ENCODE measurements around the gene RNASE3.
A peak's percentile ranks its signal among the peaks of the same experiment; 100 is the strongest.
"Not testable (repeated sequence)": the region's sequence is repeated elsewhere in the genome, so short reads cannot be mapped to it uniquely, and the experiment has no call there.

Gene RNASE3

GRCh38 chr14:20919038-20919756, 28.0 kb downstream of the RNASE3 start:
- not testable (repeated sequence) for H3K36me3 ChIP-seq (ENCODE audit: insufficient read depth, low read depth, low read length); H3K9ac ChIP-seq (ENCODE audit: low read depth, low read length); H3K9me3 ChIP-seq (ENCODE audit: insufficient read depth, low read depth, low read length); H3K27ac ChIP-seq (ENCODE audit: low read length); H3K4me1 ChIP-seq (ENCODE audit: insufficient read depth, low read length); H3K4me3 ChIP-seq (ENCODE audit: low read length)
- peaks cover 15% of the 10 kb centered on the region; the same call in 1 of the 2 replicates for H3K27me3 ChIP-seq (ENCODE audit: insufficient read depth, low read length)

GRCh38 chr14:20923766-20924297, 32.6 kb downstream of the RNASE3 start:
- not testable (repeated sequence) for H3K4me3 ChIP-seq (ENCODE audit: low read length); H3K9me3 ChIP-seq (ENCODE audit: insufficient read depth, low read depth, low read length); H3K9ac ChIP-seq (ENCODE audit: low read depth, low read length); H3K27ac ChIP-seq (ENCODE audit: low read length); H3K4me1 ChIP-seq (ENCODE audit: insufficient read depth, low read length); H3K36me3 ChIP-seq (ENCODE audit: insufficient read depth, low read depth, low read length)
- H3K27me3 ChIP-seq (ENCODE audit: insufficient read depth, low read length): peaks cover 15% of the 10 kb centered on the region; the same call in 1 of the 2 replicates

- no peaks in the 10 kb centered on the region for H3K4me1 ChIP-seq (ENCODE audit: insufficient read depth, low read length)
- H3K4me3 ChIP-seq (ENCODE audit: low read length): peak overlapping the region; percentile 34; the same call in 1 of the 2 replicates
- H3K36me3 ChIP-seq (ENCODE audit: insufficient read depth, low read depth, low read length): no peaks in the 10 kb centered on the region
- no peak overlapping the region for H3K27ac ChIP-seq (ENCODE audit: low read length)
- H3K9me3 ChIP-seq (ENCODE audit: insufficient read depth, low read depth, low read length): no peaks in the 10 kb centered on the region
- no peak overlapping the region for H3K9ac ChIP-seq (ENCODE audit: low read depth, low read length)
- H3K27me3 ChIP-seq (ENCODE audit: insufficient read depth, low read length): peaks cover 6% of the 10 kb centered on the region; the same call in 1 of the 2 replicates
These were observed 43.1 kb downstream of the RNASE3 start for GRCh38 chr14:20934148-20934762.

- no peaks in the 10 kb centered on the region for H3K9me3 ChIP-seq (ENCODE audit: insufficient read depth, low read depth, low read length)
These were observed 44.3 kb downstream of the RNASE3 start for GRCh38 chr14:20935303-20935984.

More at GRCh38 chr14:20935303-20935984, 44.3 kb downstream of the RNASE3 start:
- Histone ChIP-seq H3K27ac (ENCODE audit: low read length) (no peak overlapping the region), H3K27me3 (ENCODE audit: insufficient read depth, low read length) (peaks cover 6% of the 10 kb centered on the region; the same call in 1 of the 2 replicates), H3K9ac (ENCODE audit: low read depth, low read length) (no peak overlapping the region), H3K4me1 (ENCODE audit: insufficient read depth, low read length) (no peaks in the 10 kb centered on the region), H3K36me3 (ENCODE audit: insufficient read depth, low read depth, low read length) (no peaks in the 10 kb centered on the region), H3K4me3 (ENCODE audit: low read length) (no peak overlapping the region)

All from iPS-20b (cell line).